Measurements from ENCODE around the gene KLLN. TPM values are rescaled to one million over a fixed set of nuclear protein-coding genes. Genes with fewer than 3 reads are reported as not detected.

Gene KLLN
- total and polyA plus RNA-seq, 2 of the 13 experiments (the other 11 are each of a cell fraction or from before 2014, with no cell fraction given), result 0.08 to 0.44 TPM

DNA sequence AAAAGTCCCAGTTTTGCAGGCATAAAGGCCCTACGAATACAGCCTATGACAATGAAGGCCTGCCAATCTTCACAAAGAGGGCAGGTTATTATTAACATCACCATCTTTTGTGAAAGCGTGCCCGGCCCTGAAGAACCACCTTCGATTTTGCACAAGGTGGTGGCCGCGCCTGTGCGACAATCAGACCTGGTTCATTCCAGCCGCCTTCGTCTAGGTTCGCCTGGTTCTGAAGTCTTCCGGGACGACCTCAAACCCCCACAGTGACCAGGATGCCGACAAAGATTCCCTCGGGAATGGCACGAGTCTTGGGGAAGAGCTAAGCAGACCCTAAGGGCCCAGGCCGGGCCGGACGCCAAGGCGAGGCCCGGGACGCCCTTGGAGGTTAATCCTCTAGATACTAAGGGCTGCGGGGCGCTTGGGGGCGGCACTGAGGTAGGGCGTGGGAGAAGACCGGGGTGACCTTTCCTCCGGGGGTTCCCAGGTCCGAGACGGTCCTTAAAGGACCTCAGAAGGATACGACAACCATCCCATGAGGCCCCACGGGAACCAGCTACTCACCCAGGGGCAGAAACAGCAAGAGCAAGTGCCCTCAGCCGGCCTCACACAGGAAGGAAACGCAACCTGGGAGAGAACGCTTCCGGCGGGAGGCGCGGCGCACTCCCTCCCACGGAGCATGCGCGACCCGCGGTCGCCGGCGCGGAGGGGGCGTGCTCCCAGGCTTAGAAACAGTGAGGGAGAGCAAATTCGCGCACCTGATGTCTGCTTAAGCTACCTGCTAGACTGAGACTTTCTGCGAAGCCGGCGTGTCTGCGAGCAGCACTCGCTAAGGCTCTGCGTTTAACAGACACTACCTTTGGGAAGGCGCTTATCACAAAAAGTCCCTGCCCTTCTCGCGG lies 45.5 kb downstream of the KLLN start, which contains the start of gene ATAD1 (continued):
- TF ChIP-seq, protein P1, sequence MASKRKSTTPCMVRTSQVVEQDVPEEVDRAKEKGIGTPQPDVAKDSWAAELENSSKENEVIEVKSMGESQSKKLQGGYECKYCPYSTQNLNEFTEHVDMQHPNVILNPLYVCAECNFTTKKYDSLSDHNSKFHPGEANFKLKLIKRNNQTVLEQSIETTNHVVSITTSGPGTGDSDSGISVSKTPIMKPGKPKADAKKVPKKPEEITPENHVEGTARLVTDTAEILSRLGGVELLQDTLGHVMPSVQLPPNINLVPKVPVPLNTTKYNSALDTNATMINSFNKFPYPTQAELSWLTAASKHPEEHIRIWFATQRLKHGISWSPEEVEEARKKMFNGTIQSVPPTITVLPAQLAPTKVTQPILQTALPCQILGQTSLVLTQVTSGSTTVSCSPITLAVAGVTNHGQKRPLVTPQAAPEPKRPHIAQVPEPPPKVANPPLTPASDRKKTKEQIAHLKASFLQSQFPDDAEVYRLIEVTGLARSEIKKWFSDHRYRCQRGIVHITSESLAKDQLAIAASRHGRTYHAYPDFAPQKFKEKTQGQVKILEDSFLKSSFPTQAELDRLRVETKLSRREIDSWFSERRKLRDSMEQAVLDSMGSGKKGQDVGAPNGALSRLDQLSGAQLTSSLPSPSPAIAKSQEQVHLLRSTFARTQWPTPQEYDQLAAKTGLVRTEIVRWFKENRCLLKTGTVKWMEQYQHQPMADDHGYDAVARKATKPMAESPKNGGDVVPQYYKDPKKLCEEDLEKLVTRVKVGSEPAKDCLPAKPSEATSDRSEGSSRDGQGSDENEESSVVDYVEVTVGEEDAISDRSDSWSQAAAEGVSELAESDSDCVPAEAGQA (IDR thresholded peaks at IDR 0.05; ENCODE audit: low read depth), result no peak
- TF ChIP-seq, protein P1 (CRISPR knock-in tag; IDR thresholded peaks at IDR 0.05; ENCODE audit: borderline replicate concordance), result no peak
- no peak for TF ChIP-seq ZNF737 (CRISPR knock-in tag; IDR thresholded peaks at IDR 0.05; ENCODE audit: borderline replicate concordance)
- no peak for TF ChIP-seq CREB1 (IDR thresholded peaks at IDR 0.05)
- no peak for TF ChIP-seq CREB1 (CRISPR knock-in tag; IDR thresholded peaks at IDR 0.05)
- TF ChIP-seq ZNF292 (CRISPR knock-in tag; IDR thresholded peaks at IDR 0.05; ENCODE audit: borderline replicate concordance, low read depth), result peak; percentile 35; the same call in 1 of the 2 replicates
- no peak for TF ChIP-seq ZNF160 (CRISPR knock-in tag; IDR thresholded peaks at IDR 0.05)
- TF ChIP-seq, protein P2, sequence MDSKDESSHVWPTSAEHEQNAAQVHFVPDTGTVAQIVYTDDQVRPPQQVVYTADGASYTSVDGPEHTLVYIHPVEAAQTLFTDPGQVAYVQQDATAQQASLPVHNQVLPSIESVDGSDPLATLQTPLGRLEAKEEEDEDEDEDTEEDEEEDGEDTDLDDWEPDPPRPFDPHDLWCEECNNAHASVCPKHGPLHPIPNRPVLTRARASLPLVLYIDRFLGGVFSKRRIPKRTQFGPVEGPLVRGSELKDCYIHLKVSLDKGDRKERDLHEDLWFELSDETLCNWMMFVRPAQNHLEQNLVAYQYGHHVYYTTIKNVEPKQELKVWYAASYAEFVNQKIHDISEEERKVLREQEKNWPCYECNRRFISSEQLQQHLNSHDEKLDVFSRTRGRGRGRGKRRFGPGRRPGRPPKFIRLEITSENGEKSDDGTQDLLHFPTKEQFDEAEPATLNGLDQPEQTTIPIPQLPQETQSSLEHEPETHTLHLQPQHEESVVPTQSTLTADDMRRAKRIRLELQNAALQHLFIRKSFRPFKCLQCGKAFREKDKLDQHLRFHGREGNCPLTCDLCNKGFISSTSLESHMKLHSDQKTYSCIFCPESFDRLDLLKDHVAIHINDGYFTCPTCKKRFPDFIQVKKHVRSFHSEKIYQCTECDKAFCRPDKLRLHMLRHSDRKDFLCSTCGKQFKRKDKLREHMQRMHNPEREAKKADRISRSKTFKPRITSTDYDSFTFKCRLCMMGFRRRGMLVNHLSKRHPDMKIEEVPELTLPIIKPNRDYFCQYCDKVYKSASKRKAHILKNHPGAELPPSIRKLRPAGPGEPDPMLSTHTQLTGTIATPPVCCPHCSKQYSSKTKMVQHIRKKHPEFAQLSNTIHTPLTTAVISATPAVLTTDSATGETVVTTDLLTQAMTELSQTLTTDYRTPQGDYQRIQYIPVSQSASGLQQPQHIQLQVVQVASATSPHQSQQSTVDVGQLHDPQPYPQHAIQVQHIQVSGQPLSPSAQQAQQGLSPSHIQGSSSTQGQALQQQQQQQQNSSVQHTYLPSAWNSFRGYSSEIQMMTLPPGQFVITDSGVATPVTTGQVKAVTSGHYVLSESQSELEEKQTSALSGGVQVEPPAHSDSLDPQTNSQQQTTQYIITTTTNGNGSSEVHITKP (CRISPR knock-in tag; IDR thresholded peaks at IDR 0.05; ENCODE audit: low read depth), result 0 out of 2 replicates have a peak, but pooled peaks have one; percentile 14
- peak; percentile 15; the same call in 1 of the 2 replicates for TF ChIP-seq FOXA3 (CRISPR knock-in tag; IDR thresholded peaks at IDR 0.05)
- TF ChIP-seq ARID5B (CRISPR knock-in tag; IDR thresholded peaks at IDR 0.05), result 0 out of 2 replicates have a peak, but pooled peaks have one; percentile 29
- TF ChIP-seq, protein P3, sequence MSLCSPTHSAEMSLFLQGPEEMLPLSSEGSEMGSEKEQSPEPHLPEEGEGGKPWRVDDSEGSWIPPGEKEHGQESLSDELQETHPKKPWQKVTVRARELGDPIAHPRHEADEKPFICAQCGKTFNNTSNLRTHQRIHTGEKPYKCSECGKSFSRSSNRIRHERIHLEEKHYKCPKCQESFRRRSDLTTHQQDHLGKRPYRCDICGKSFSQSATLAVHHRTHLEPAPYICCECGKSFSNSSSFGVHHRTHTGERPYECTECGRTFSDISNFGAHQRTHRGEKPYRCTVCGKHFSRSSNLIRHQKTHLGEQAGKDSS (CRISPR knock-in tag; IDR thresholded peaks at IDR 0.05; ENCODE audit: borderline replicate concordance, low read depth), result no peak; the same call in 1 of the 2 replicates
- no peak; the same call in 1 of the 2 replicates for TF ChIP-seq ZNF335 (CRISPR knock-in tag; IDR thresholded peaks at IDR 0.05)
- no peak for TF ChIP-seq ZKSCAN5 (CRISPR knock-in tag; IDR thresholded peaks at IDR 0.05)

All from HepG2 (cell line).